HCT116 (cell line): ENCODE measurements around the gene HOXD10. TPM values are rescaled to one million over a fixed set of nuclear protein-coding genes. Genes with fewer than 3 reads are reported as not detected.

Experiments used
- ATAC-seq: fragments of 200-7000 bp; cut with Tn5 transposase; 2 replicates; pipeline ENCODE4 v1.9.1; 2020; ENCODE audit warnings: mild to moderate bottlenecking, moderate library complexity
- BruUV-seq: library from RNA; stranded (reverse); fragments of 400-500 nt; replicated peaks from 2 replicates; lab custom pipeline; 2021; lab: Mats Ljungman, UMichigan
- CTCF ChIA-PET: fragments of 300-600 bp; sonication (Branson Sonifier 250); formaldehyde crosslinking; loops from one replicate; lab custom pipeline; 2021; ENCODE audit warnings: antibody characterized with exemption; lab: Charles Lee
- POLR2A ChIA-PET: fragments of 300-600, 350-600 bp; sonication (Branson Sonifier 250); formaldehyde crosslinking; loops from one replicate; lab custom pipeline; 2021; ENCODE audit warnings: antibody characterized with exemption; lab: Charles Lee
- RAD21 ChIA-PET, 2 experiments: fragments of 300-600 bp; sonication (Branson Sonifier 250); formaldehyde crosslinking; loops; one replicate each; lab custom pipeline; 2023; ENCODE audit warnings: low total read pairs in 2 of 2; ENCODE audit not compliant: uncharacterized antibody in 2 of 2, unreplicated experiment in 2 of 2, low non-redundant PET in 1 of 2; lab: Charles Lee
- DNase-seq: peaks from one replicate; pipeline ENCODE4 v3.0.0-alpha.2; 2010; ENCODE audit warnings: low read depth, low spot score
- H2AFZ ChIP-seq: fragments of 200-600 bp; shearing (Covaris generic), sonication (generic); 2 replicates; pipeline ENCODE4 v1.6.1; 2017; ENCODE audit warnings: low read depth, mixed run types, mixed read lengths, antibody characterized with exemption, low read length; ENCODE audit not compliant: poor library complexity, severe bottlenecking
- H3K27ac ChIP-seq: 2 replicates; pipeline ENCODE4 v1.5.1; 2012; ENCODE audit warnings: low read depth, low read length
- H3K27me3 ChIP-seq: fragments of 200-600 bp; sonication (generic); 2 replicates; pipeline ENCODE4 v1.6.1; 2016; ENCODE audit warnings: mixed run types, low read length, mixed read lengths; ENCODE audit not compliant: insufficient read depth
- H3K36me3 ChIP-seq, 2 experiments: fragments of 200-500 bp in 1 of 2; fragments of 200-600 bp in 1 of 2; sonication (Bioruptor generic) in 1 of 2; sonication (generic) in 1 of 2; 2 replicates each; pipeline versions ENCODE4 v1.5.1 to v1.6.1; 2014 to 2016; ENCODE audit warnings: low read length in 2 of 2, inconsistent platforms in 1 of 2, mixed read lengths in 1 of 2, mixed run types in 1 of 2; ENCODE audit not compliant: insufficient read depth in 2 of 2, control insufficient read depth in 1 of 2
- H3K4me1 ChIP-seq, 2 experiments: fragments of 200-600 bp in 1 of 2; sonication (generic) in 1 of 2; 2 replicates each; pipeline versions ENCODE4 v1.5.1 to v1.6.1; 2012 to 2017; ENCODE audit warnings: low read length in 2 of 2, inconsistent platforms in 1 of 2, mild to moderate bottlenecking in 1 of 2, mixed read lengths in 1 of 2, mixed run types in 1 of 2, moderate library complexity in 1 of 2; ENCODE audit not compliant: insufficient read depth in 2 of 2, control insufficient read depth in 1 of 2
- H3K4me2 ChIP-seq: fragments of 200-600 bp; sonication (generic); 2 replicates; pipeline ENCODE4 v1.6.1; 2017; ENCODE audit warnings: mixed run types, low read length, mixed read lengths
- H3K4me3 ChIP-seq, 2 experiments: fragments of 200-600 bp in 1 of 2; sonication (generic) in 1 of 2; replicated peaks in 1 of 2; 2 replicates each; pipeline ENCODE4 v1.5.1; 2011 to 2016; ENCODE audit warnings: low read length in 2 of 2, control low read depth in 1 of 2, low read depth in 1 of 2, mild to moderate bottlenecking in 1 of 2, mixed read lengths in 1 of 2, mixed run types in 1 of 2
- H3K79me2 ChIP-seq: fragments of 200-600 bp; sonication (generic); 2 replicates; pipeline ENCODE4 v1.6.1; 2017; ENCODE audit warnings: mild to moderate bottlenecking, mixed run types, low read length, moderate library complexity, mixed read lengths; ENCODE audit not compliant: insufficient read depth
- H3K9ac ChIP-seq: fragments of 200-600 bp; sonication (generic); 2 replicates; pipeline ENCODE4 v1.6.1; 2016; ENCODE audit warnings: low read length, mixed read lengths
- H3K9me2 ChIP-seq: fragments of 200-600 bp; sonication (generic), shearing (Covaris generic); 2 replicates; pipeline ENCODE4 v1.6.1; 2017; ENCODE audit warnings: mixed run types, mild to moderate bottlenecking, moderate library complexity; ENCODE audit not compliant: insufficient read depth
- H3K9me3 ChIP-seq, 2 experiments: fragments of 200-500 bp in 1 of 2; fragments of 200-600 bp in 1 of 2; sonication (Bioruptor generic) in 1 of 2; sonication (generic) in 1 of 2; 2 replicates each; pipeline ENCODE4 v1.6.1; 2014 to 2017; ENCODE audit warnings: low read length in 2 of 2, mixed read lengths in 2 of 2, inconsistent platforms in 1 of 2, low read depth in 1 of 2, mild to moderate bottlenecking in 1 of 2, mixed run types in 1 of 2, moderate library complexity in 1 of 2; ENCODE audit not compliant: control insufficient read depth in 1 of 2, insufficient read depth in 1 of 2
- H4K20me1 ChIP-seq: fragments of 200-600 bp; sonication (generic), shearing (Covaris generic); 2 replicates; pipeline ENCODE4 v1.6.1; 2017; ENCODE audit warnings: mixed run types, mild to moderate bottlenecking, moderate library complexity; ENCODE audit not compliant: insufficient read depth
- CEBPB ChIP-seq: IDR thresholded peaks from 2 replicates; pipeline ENCODE4 v1.6.1; 2012; ENCODE audit warnings: low read depth
- EGR1 ChIP-seq: IDR thresholded peaks from 2 replicates; pipeline ENCODE4 v1.6.1; 2012; ENCODE audit warnings: low read depth
- EZH2 ChIP-seq: fragments of 200-600 bp; sonication (generic); IDR thresholded peaks from 2 replicates; pipeline ENCODE4 v1.6.1; 2017; ENCODE audit warnings: antibody characterized with exemption, mixed run types
- EZH2phosphoT487 ChIP-seq: fragments of 200-600 bp; IDR thresholded peaks from 2 replicates; pipeline ENCODE4 v1.6.1; 2018; ENCODE audit warnings: antibody characterized with exemption, borderline replicate concordance
- JUND ChIP-seq: IDR thresholded peaks from 2 replicates; pipeline ENCODE4 v1.6.1; 2012
- SP1 ChIP-seq: IDR thresholded peaks from 2 replicates; pipeline ENCODE4 v1.6.1; 2012; ENCODE audit warnings: low read depth
- YY1 ChIP-seq: IDR thresholded peaks from 2 replicates; pipeline ENCODE4 v1.6.1; 2011; ENCODE audit warnings: low read length, low read depth, moderate library complexity, mild to moderate bottlenecking; ENCODE audit not compliant: insufficient replicate concordance; ENCODE audit errors: extremely low read depth
- ZNF274 ChIP-seq: fragments of 200-500 bp; sonication (Bioruptor generic); IDR thresholded peaks from 2 replicates; pipeline ENCODE4 v1.6.1; 2014; ENCODE audit warnings: mild to moderate bottlenecking, low read depth, low read length, inconsistent platforms
- intact Hi-C: fragments of 100-400 bp; cut with micrococcal nuclease; formaldehyde crosslinking; loops from 2 replicates; pipeline ENCODE4 v1.10.0; 2022
- total RNA-seq: library from RNA; stranded (reverse); gene quantifications from one replicate; pipeline ENCODE4 v1.2.1, GENCODE V29; 2021; ENCODE audit not compliant: unreplicated experiment
- TF ChIP-seq, protein P1 (sequence below): IDR thresholded peaks from 2 replicates; pipeline ENCODE4 v1.6.1; 2012; ENCODE audit warnings: low read depth
- TF ChIP-seq, protein P2 (sequence below): IDR thresholded peaks from 2 replicates; pipeline ENCODE4 v1.6.1; 2012
- TF ChIP-seq, protein P3 (sequence below), 3 experiments: fragments of 200-600 bp in 1 of 3; sonication (generic) in 1 of 3; IDR thresholded peaks in 2 of 3; conservative IDR thresholded peaks in 1 of 3; 2 replicates each; pipeline ENCODE4 v1.5.1; 2012 to 2017; ENCODE audit warnings: low read depth in 2 of 3, low read length in 2 of 3, antibody characterized with exemption in 1 of 3, borderline replicate concordance in 1 of 3, control low read depth in 1 of 3, mild to moderate bottlenecking in 1 of 3, mixed read lengths in 1 of 3, mixed run types in 1 of 3, moderate library complexity in 1 of 3; ENCODE audit not compliant: insufficient read depth in 1 of 3

Gene HOXD10
- total RNA-seq, 1 experiment from 2014 or later = not detected

DNA sequence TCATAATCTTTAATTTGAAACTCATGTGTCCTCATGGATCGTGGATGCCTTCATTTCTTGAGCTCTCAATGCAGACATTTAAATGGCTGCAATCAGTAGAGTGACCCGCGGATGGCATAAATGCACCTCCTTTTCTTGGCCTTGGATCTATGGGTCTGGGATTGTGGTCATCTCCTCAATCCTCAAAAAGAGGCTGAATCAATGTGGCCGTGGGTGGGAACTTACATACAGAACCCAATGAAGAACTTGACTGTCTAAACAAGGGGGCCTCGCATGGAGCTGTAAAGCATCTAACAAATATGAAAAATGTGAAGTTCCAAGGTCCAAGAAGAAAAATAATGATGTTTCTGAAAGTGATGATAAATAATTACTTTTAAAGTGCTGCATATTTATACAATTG is 21.2 kb upstream of the HOXD10 start:
- H4K20me1 ChIP-seq = no peaks in the 10 kb centered on the region
- no peaks in the 10 kb centered on the region for H3K9me3 ChIP-seq
- H3K36me3 ChIP-seq = no peaks in the 10 kb centered on the region
- no peak overlapping the region for H3K9ac ChIP-seq
- DNase-seq = no peak
- H3K4me1 ChIP-seq = peaks cover 5 to 18% of the 10 kb centered on the region in 2 experiments; a peak in 3 of 4 replicates
- TF ChIP-seq SP1 (no peak), YY1 (no peak), EZH2phosphoT487 (no peak), EGR1 (no peak), EZH2 (no peak), JUND (no peak), CEBPB (no peak), ZNF274 (no peak)
- TF ChIP-seq, protein P1, sequence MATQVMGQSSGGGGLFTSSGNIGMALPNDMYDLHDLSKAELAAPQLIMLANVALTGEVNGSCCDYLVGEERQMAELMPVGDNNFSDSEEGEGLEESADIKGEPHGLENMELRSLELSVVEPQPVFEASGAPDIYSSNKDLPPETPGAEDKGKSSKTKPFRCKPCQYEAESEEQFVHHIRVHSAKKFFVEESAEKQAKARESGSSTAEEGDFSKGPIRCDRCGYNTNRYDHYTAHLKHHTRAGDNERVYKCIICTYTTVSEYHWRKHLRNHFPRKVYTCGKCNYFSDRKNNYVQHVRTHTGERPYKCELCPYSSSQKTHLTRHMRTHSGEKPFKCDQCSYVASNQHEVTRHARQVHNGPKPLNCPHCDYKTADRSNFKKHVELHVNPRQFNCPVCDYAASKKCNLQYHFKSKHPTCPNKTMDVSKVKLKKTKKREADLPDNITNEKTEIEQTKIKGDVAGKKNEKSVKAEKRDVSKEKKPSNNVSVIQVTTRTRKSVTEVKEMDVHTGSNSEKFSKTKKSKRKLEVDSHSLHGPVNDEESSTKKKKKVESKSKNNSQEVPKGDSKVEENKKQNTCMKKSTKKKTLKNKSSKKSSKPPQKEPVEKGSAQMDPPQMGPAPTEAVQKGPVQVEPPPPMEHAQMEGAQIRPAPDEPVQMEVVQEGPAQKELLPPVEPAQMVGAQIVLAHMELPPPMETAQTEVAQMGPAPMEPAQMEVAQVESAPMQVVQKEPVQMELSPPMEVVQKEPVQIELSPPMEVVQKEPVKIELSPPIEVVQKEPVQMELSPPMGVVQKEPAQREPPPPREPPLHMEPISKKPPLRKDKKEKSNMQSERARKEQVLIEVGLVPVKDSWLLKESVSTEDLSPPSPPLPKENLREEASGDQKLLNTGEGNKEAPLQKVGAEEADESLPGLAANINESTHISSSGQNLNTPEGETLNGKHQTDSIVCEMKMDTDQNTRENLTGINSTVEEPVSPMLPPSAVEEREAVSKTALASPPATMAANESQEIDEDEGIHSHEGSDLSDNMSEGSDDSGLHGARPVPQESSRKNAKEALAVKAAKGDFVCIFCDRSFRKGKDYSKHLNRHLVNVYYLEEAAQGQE = no peak
- TF ChIP-seq, protein P2, sequence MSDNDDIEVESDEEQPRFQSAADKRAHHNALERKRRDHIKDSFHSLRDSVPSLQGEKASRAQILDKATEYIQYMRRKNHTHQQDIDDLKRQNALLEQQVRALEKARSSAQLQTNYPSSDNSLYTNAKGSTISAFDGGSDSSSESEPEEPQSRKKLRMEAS = no peak
- TF ChIP-seq, protein P3, sequence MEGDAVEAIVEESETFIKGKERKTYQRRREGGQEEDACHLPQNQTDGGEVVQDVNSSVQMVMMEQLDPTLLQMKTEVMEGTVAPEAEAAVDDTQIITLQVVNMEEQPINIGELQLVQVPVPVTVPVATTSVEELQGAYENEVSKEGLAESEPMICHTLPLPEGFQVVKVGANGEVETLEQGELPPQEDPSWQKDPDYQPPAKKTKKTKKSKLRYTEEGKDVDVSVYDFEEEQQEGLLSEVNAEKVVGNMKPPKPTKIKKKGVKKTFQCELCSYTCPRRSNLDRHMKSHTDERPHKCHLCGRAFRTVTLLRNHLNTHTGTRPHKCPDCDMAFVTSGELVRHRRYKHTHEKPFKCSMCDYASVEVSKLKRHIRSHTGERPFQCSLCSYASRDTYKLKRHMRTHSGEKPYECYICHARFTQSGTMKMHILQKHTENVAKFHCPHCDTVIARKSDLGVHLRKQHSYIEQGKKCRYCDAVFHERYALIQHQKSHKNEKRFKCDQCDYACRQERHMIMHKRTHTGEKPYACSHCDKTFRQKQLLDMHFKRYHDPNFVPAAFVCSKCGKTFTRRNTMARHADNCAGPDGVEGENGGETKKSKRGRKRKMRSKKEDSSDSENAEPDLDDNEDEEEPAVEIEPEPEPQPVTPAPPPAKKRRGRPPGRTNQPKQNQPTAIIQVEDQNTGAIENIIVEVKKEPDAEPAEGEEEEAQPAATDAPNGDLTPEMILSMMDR (IDR thresholded peaks at IDR 0.05 in 2 of 3, conservative IDR thresholded peaks at IDR 0.05 in 1 of 3; ENCODE audit: borderline replicate concordance in 1 of 3, insufficient read depth in 1 of 3, low read depth in 2 of 3, low read length in 2 of 3) = no peak
- no peak overlapping the region for H3K4me2 ChIP-seq
- intact Hi-C loops = loop anchor here (5.0 kb wide), 1 partner anchor 1323 kb away; no protein-coding TSS in a partner anchor
- H2AFZ ChIP-seq = no peak overlapping the region
- ChIA-PET CTCF (interaction anchor here (1.2 to 2.0 kb wide), 2 partner anchors 766 to 1065 kb away, joined by 3 to 9 read pairs; no protein-coding TSS in a partner anchor), RAD21 (no interaction called here), POLR2A (no interaction called here)
- no peaks in the 10 kb centered on the region for H3K9me2 ChIP-seq
- no peaks in the 10 kb centered on the region for H3K27me3 ChIP-seq
- no peak for ATAC-seq
- no TSS peak for BruUV-seq
- H3K4me3 ChIP-seq = no peak overlapping the region
- H3K79me2 ChIP-seq = no peaks in the 10 kb centered on the region
- H3K27ac ChIP-seq = no peak overlapping the region
